H54 (cell line): ENCODE data around the gene SLC2A4RG.
"Not testable (repeated sequence)": the region's sequence is repeated elsewhere in the genome, so short reads cannot be mapped to it uniquely, and the experiment has no call there.

Source experiments
- DNase-seq: peaks from one replicate; pipeline ENCODE4 v3.0.0; 2011; ENCODE audit warnings: low spot score, mixed read lengths; ENCODE audit not compliant: insufficient read length
- FAIRE-seq: peaks from 3 replicates; lab custom pipeline; 2011; peaks lifted over from hg19 to GRCh38; lab: Jason Lieb, UNC
- POLR2A ChIP-seq: IDR thresholded peaks from 2 replicates; pipeline ENCODE4 v1.6.1; 2011; ENCODE audit warnings: low read depth, mild to moderate bottlenecking, low read length

The SLC2A4RG gene

GRCh38 chr20:63771046-63771707, 31.6 kb downstream of the SLC2A4RG start:
- FAIRE-seq, result no peak
- TF ChIP-seq POLR2A, result no peak
- no peak for DNase-seq

DNA sequence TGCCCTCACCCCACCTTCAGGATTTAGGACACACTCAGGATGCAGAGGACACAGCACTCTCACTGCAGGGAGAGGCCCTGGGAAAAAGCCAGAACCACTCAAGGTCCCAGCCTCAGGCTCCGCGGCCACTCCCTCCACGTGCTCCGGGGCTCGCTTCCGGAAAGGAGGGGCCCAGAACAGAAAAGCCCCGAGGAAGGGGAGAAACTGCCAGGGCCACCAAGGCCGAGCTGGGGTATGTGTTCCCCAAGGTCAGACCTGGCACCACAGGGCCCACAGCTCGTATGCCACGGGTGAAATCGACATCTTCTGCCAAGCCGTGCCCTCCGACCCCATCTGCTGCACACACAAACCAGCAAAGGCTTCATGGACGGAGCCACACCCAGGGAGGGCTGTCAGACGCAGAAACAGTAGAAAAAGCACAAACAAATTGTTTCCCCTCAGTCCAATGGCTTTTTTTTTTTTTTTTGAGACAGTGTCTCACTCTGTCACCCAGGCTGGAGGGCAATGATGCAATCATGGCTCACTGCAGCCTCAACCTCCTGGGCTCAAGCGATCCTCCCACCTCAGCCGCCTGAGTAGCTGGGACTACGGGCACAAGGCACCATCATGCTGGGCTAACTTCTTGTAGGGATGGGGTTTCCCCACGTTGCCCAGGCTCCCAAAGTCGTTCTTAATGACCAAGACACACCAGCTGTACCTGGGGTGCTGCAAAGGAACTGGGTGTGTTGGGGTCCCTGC, 33.4 kb downstream of the SLC2A4RG start:
- FAIRE-seq (no peak), DNase-seq (no peak)
- TF ChIP-seq POLR2A, result no peak

- DNase-seq (no peak), FAIRE-seq (no peak)
- TF ChIP-seq POLR2A, result no peak
Observed at GRCh38 chr20:63773571-63774241, 34.1 kb downstream of the SLC2A4RG start.

DNA sequence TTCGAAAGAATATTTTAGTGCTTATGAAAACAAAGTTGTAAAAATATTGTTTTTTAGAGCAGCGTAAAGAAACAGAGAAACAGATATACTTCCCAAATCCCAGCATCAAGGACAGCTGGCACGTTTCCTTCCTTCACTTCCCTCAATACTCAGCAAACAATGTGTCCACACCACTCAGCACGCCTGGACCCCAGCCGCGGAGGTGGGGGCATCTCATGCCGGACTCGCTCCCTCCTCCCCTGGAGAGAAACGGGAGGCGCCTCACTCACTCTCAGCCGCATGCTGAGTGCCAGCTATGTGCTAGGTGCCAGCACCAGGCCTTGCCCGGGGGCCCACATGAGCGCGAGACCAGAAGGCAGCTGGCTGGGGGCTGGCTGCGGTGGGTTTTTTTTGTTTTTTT, 34.7 kb downstream of the SLC2A4RG start:
- DNase-seq (no peak), FAIRE-seq (no peak)

GRCh38 chr20:63775096-63775978, 35.8 kb downstream of the SLC2A4RG start:
- DNase-seq (no peak), FAIRE-seq (no peak)
- no peak for TF ChIP-seq POLR2A

More for the DNA sequence above, 34.7 kb downstream of the SLC2A4RG start:
- no peak for TF ChIP-seq POLR2A

DNA sequence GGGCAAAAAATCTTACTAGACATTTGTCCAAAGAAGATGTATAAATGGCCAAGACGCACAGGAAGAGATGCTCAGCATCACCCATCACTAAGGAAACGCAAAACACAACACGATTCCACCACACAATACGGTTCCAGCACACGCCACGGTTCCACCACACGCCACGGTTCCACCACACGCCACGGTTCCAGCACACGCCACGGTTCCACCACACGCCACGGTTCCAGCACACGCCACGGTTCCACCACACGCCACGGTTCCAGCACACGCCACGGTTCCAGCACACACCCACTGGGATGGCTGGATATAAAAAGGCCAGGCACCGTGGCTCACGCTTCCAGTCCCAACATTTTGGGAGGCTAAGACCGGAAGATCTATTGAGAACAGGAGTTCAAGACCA, 37.3 kb downstream of the SLC2A4RG start:
- not testable (repeated sequence) for DNase-seq

DNA sequence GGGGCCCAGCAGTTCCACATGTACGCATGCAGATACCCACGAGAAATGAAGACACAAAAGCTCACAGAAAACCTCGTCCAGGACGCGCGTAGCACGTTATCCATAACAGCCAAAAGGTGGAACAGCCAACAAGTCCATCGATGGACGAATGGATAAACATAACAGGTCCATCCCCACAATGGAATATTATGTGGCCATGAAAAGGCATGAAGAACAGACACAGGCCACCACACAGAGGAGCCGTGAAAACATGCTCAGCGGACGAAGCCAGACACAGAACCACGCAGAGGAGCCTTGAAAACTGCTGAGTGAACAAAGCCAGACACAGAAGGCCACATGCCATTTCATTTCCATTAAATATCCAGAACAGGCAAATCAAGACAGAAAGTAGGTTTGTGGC, 38.0 kb downstream of the SLC2A4RG start:
- no peak for TF ChIP-seq POLR2A
- FAIRE-seq (no peak), DNase-seq (no peak)

More for the DNA sequence above, 37.3 kb downstream of the SLC2A4RG start:
- not testable (repeated sequence) for FAIRE-seq

- peak; percentile 71 for DNase-seq
- FAIRE-seq, result no peak
- TF ChIP-seq POLR2A, result no peak
Observed at GRCh38 chr20:63778034-63778752, 38.6 kb downstream of the SLC2A4RG start.

- DNase-seq (no peak), FAIRE-seq (no peak)
- TF ChIP-seq POLR2A, result no peak
Observed at GRCh38 chr20:63778857-63779256, 39.3 kb downstream of the SLC2A4RG start.

- FAIRE-seq (no peak), DNase-seq (no peak)
- no peak for TF ChIP-seq POLR2A
Observed at GRCh38 chr20:63781181-63781580, 41.6 kb downstream of the SLC2A4RG start.

DNA sequence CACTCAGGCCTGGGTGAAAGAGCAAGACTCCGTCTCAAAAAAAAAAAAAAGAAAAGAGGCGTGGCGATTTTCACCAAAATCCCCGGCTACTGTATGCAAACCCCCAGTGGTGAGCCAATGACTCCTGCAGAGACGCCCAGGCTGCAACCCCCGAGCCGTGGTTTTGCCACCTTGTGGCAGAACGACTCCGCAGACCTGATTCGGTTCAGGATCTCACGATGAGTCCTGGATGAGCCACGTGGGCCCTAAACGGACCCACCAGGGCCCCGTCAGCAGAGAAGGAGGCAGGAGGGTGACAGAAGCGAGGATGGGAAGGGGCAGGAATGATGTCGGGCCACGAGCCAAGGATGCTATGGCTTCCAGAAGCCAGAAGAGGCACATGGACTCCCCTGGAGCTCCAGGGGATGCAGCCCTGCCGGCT, 42.5 kb downstream of the SLC2A4RG start:
- no peak for DNase-seq
- FAIRE-seq, result no peak

GRCh38 chr20:63782521-63782971, 43.0 kb downstream of the SLC2A4RG start:
- no peak for TF ChIP-seq POLR2A
- FAIRE-seq, result no peak

More for the DNA sequence above, 42.5 kb downstream of the SLC2A4RG start:
- TF ChIP-seq POLR2A, result no peak

GRCh38 chr20:63783970-63784369, 44.4 kb downstream of the SLC2A4RG start:
- FAIRE-seq (no peak), DNase-seq (no peak)
- no peak for TF ChIP-seq POLR2A

More at GRCh38 chr20:63782521-63782971, 43.0 kb downstream of the SLC2A4RG start:
- DNase-seq, result no peak
